ENCODE measurements around the gene SNX1. TPM values are rescaled to one million over a fixed set of nuclear protein-coding genes. Genes with fewer than 3 reads are reported as not detected.
"Not testable (repeated sequence)": the region's sequence is repeated elsewhere in the genome, so short reads cannot be mapped to it uniquely, and the experiment has no call there.

SNX1 gene
- polyA plus RNA-seq, 1 donor (not counting 4 experiments of a cell fraction or from before 2014, with no cell fraction given): 90.2 TPM

DNA sequence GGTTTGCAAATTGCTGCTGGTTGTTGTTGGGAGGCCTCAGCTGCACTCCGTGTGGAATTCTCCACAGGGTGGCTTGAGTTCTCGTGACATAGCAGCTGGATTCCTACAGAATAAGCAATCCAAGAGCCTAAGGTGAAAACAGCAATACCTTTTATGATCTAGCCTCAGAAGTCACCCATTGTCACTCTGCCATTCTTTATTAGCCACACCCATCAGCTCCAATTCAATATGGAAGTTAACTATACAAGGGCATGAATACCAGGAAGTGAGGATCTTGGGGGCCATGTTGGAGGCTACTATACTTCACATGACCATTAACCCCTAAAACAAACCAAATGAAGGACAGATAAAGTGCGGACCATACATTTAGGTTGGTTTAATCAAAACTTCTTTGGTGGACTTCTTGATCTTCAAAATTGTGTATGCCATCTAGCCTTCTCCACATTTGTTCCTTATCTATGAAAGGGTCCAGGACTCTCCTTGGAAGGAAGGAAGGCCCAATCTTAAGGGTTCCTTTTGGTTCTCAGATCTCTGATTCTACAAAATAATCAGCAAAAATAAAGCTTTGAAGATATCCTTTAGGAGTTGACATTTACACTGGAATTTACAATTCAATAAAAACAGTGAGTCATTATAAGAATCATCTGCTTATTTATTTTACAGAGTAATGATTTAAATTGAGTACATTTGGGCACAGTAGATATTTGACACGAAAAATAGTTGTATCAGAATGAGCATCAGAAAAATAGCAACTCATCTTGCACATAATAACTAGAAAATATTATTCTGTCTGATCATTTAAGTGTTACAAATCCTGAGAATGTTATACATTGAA lies 23.6 kb upstream of the SNX1 start:
- Histone ChIP-seq H3K27ac (ENCODE audit: control insufficient read depth, insufficient read depth, low read length) (no peak overlapping the region), H3K9me3 (ENCODE audit: control insufficient read depth, low read depth, low read length) (no peaks in the 10 kb centered on the region), H3K4me1 (ENCODE audit: control insufficient read depth, extremely low read depth, insufficient read depth, low read length) (peaks cover 3% of the 10 kb centered on the region), H2AFZ (ENCODE audit: control insufficient read depth, low read length) (no peak overlapping the region), H3K4me2 (ENCODE audit: control insufficient read depth, extremely low read depth, insufficient read depth, low read depth, low read length) (no peak overlapping the region), H3K9ac (ENCODE audit: control insufficient read depth, extremely low read depth, insufficient read depth, low read length) (no peak overlapping the region), H4K20me1 (ENCODE audit: control insufficient read depth, extremely low read depth, insufficient read depth, low read length) (no peaks in the 10 kb centered on the region), H3K79me2 (ENCODE audit: control insufficient read depth, insufficient read depth, low read length) (no peaks in the 10 kb centered on the region), H3K27me3 (ENCODE audit: control insufficient read depth, extremely low read depth, insufficient read depth, low read length) (no peaks in the 10 kb centered on the region), H3K9me1 (ENCODE audit: control insufficient read depth, extremely low read depth, insufficient read depth, low read length) (no peaks in the 10 kb centered on the region), H3K36me3 (ENCODE audit: control insufficient read depth in 2 of 2, extremely low read depth in 1 of 2, insufficient read depth in 2 of 2, low read length in 2 of 2) (peaks cover 3 to 14% of the 10 kb centered on the region in 2 experiments), H3K4me3 (ENCODE audit: control insufficient read depth in 2 of 3, extremely low read depth in 1 of 3, insufficient read depth in 2 of 3, low read depth in 1 of 3, low read length in 3 of 3) (no peak overlapping the region)
- DNase-seq (ENCODE audit: low read depth, low spot score) (no peak), FAIRE-seq (no peak)
- dilution Hi-C loops (cut with MboI; ENCODE audit: extremely low pct_ligation_motif_present, low sequenced_read_pairs): no loop called here
- TF ChIP-seq EZH2 (IDR thresholded peaks at IDR 0.05; ENCODE audit: low read length): no peak
- TF ChIP-seq, protein P1, sequence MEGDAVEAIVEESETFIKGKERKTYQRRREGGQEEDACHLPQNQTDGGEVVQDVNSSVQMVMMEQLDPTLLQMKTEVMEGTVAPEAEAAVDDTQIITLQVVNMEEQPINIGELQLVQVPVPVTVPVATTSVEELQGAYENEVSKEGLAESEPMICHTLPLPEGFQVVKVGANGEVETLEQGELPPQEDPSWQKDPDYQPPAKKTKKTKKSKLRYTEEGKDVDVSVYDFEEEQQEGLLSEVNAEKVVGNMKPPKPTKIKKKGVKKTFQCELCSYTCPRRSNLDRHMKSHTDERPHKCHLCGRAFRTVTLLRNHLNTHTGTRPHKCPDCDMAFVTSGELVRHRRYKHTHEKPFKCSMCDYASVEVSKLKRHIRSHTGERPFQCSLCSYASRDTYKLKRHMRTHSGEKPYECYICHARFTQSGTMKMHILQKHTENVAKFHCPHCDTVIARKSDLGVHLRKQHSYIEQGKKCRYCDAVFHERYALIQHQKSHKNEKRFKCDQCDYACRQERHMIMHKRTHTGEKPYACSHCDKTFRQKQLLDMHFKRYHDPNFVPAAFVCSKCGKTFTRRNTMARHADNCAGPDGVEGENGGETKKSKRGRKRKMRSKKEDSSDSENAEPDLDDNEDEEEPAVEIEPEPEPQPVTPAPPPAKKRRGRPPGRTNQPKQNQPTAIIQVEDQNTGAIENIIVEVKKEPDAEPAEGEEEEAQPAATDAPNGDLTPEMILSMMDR (optimal IDR thresholded peaks at IDR 0.05 in 1 of 3, IDR thresholded peaks at IDR 0.05 in 1 of 3, conservative IDR thresholded peaks at IDR 0.05 in 1 of 3; ENCODE audit: extremely low read depth in 1 of 3, insufficient read depth in 2 of 3, low read length in 3 of 3): no peak

DNA sequence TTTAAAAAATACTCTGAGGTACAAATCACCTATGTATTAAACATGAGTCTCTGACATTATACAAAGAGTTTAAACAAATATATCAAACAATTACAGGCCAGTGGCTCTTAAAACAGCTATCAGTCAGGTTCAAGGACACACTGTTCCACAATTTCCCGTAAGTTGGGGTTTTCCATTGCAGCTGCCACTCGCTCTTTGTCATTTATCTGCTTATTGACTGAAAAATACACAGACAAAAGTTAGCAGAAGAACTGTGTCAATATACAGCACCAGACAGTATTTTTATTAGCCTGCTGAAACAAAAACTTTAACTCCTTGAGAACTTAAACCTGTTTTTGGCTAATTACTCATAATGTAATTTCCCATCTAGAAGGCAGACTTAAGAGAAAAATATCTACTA lies 23.0 kb upstream of the SNX1 start:
- H3K27ac ChIP-seq (ENCODE audit: control insufficient read depth, insufficient read depth, low read length): no peak overlapping the region
- FAIRE-seq: no peak

DNA sequence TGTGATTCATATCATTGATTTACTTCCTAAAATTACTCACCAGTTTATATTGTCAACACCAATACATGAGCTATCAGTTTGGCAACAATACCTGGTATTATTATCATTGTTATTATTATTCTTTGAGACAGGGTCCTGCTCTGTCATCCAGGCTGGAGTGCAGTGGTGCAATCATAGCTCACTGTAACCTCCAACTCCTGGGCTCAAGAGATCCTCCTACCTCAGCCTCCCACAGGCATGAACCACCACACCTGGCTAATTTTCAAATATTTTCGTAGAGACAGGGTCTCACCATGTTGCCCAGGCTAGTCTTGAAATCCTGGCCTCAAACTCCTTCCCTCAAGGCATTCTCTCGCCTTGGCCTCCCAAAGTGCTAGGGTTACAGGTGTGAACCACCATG lies 22.3 kb upstream of the SNX1 start:
- H2AFZ ChIP-seq (ENCODE audit: control insufficient read depth, low read length); dilution Hi-C loops (cut with MboI; ENCODE audit: extremely low pct_ligation_motif_present, low sequenced_read_pairs); H4K20me1 ChIP-seq (ENCODE audit: control insufficient read depth, extremely low read depth, insufficient read depth, low read length); H3K4me3 ChIP-seq (ENCODE audit: control insufficient read depth in 2 of 3, extremely low read depth in 1 of 3, insufficient read depth in 2 of 3, low read depth in 1 of 3, low read length in 3 of 3); FAIRE-seq; H3K4me1 ChIP-seq (ENCODE audit: control insufficient read depth, extremely low read depth, insufficient read depth, low read length); H3K79me2 ChIP-seq (ENCODE audit: control insufficient read depth, insufficient read depth, low read length); H3K9ac ChIP-seq (ENCODE audit: control insufficient read depth, extremely low read depth, insufficient read depth, low read length); DNase-seq (ENCODE audit: low read depth, low spot score); H3K27ac ChIP-seq (ENCODE audit: control insufficient read depth, insufficient read depth, low read length); H3K27me3 ChIP-seq (ENCODE audit: control insufficient read depth, extremely low read depth, insufficient read depth, low read length); H3K4me2 ChIP-seq (ENCODE audit: control insufficient read depth, extremely low read depth, insufficient read depth, low read depth, low read length); H3K9me1 ChIP-seq (ENCODE audit: control insufficient read depth, extremely low read depth, insufficient read depth, low read length); H3K9me3 ChIP-seq (ENCODE audit: control insufficient read depth, low read depth, low read length): not testable (repeated sequence)
- H3K36me3 ChIP-seq (ENCODE audit: control insufficient read depth in 2 of 2, extremely low read depth in 1 of 2, insufficient read depth in 2 of 2, low read length in 2 of 2): peaks cover 3 to 17% of the 10 kb centered on the region in 2 experiments

More for the DNA sequence above, 23.0 kb upstream of the SNX1 start:
- Histone ChIP-seq H3K27me3 (ENCODE audit: control insufficient read depth, extremely low read depth, insufficient read depth, low read length) (no peaks in the 10 kb centered on the region), H3K4me1 (ENCODE audit: control insufficient read depth, extremely low read depth, insufficient read depth, low read length) (peaks cover 3% of the 10 kb centered on the region), H3K9me1 (ENCODE audit: control insufficient read depth, extremely low read depth, insufficient read depth, low read length) (no peaks in the 10 kb centered on the region), H3K9me3 (ENCODE audit: control insufficient read depth, low read depth, low read length) (no peaks in the 10 kb centered on the region), H4K20me1 (ENCODE audit: control insufficient read depth, extremely low read depth, insufficient read depth, low read length) (no peaks in the 10 kb centered on the region), H3K4me2 (ENCODE audit: control insufficient read depth, extremely low read depth, insufficient read depth, low read depth, low read length) (no peak overlapping the region), H3K4me3 (ENCODE audit: control insufficient read depth in 2 of 3, extremely low read depth in 1 of 3, insufficient read depth in 2 of 3, low read depth in 1 of 3, low read length in 3 of 3) (no peak overlapping the region), H3K36me3 (ENCODE audit: control insufficient read depth in 2 of 2, extremely low read depth in 1 of 2, insufficient read depth in 2 of 2, low read length in 2 of 2) (peaks cover 3 to 17% of the 10 kb centered on the region in 2 experiments), H3K9ac (ENCODE audit: control insufficient read depth, extremely low read depth, insufficient read depth, low read length) (no peak overlapping the region), H2AFZ (ENCODE audit: control insufficient read depth, low read length) (no peak overlapping the region), H3K79me2 (ENCODE audit: control insufficient read depth, insufficient read depth, low read length) (peaks cover 3% of the 10 kb centered on the region)
- dilution Hi-C loops (cut with MboI; ENCODE audit: extremely low pct_ligation_motif_present, low sequenced_read_pairs): no loop called here
- TF ChIP-seq, protein P1 (optimal IDR thresholded peaks at IDR 0.05 in 1 of 3, IDR thresholded peaks at IDR 0.05 in 1 of 3, conservative IDR thresholded peaks at IDR 0.05 in 1 of 3; ENCODE audit: extremely low read depth in 1 of 3, insufficient read depth in 2 of 3, low read length in 3 of 3): no peak
- no peak for TF ChIP-seq EZH2 (IDR thresholded peaks at IDR 0.05; ENCODE audit: low read length)
- no peak for DNase-seq (ENCODE audit: low read depth, low spot score)

Measured in keratinocyte (primary cell).